Endothelial cell of umbilical vein (primary cell): ENCODE results near the gene RANBP17.

ENCODE experiments used
- CTCF ChIP-seq, 2 donors: IDR thresholded peaks; 1 replicate in 1 of 2; 2 replicates in 1 of 2; pipeline ENCODE4 v1.5.1; 2011; ENCODE audit warnings: low read length in 2 of 2, mild to moderate bottlenecking in 2 of 2, moderate library complexity in 2 of 2, control low read depth in 1 of 2, inconsistent platforms in 1 of 2, low read depth in 1 of 2; ENCODE audit not compliant: insufficient read depth in 1 of 2; ENCODE audit errors: extremely low read depth in 1 of 2
- GATA2 ChIP-seq: IDR thresholded peaks from 2 replicates; pipeline ENCODE4 v1.7.0; 2011; ENCODE audit warnings: low read depth, mild to moderate bottlenecking, moderate library complexity, mixed read lengths, low read length; ENCODE audit not compliant: insufficient read length, insufficient read depth
- JUN ChIP-seq: IDR thresholded peaks from 2 replicates; pipeline ENCODE4 v1.6.1; 2011; ENCODE audit warnings: borderline replicate concordance, low read depth; ENCODE audit not compliant: insufficient read length, insufficient read depth
- MYC ChIP-seq: IDR thresholded peaks from one replicate; pipeline ENCODE4 v1.6.1; 2011; ENCODE audit warnings: mild to moderate bottlenecking, low read depth, low read length
- POLR2A ChIP-seq: IDR thresholded peaks from 2 replicates; pipeline ENCODE4 v1.6.1; 2012; ENCODE audit warnings: low read depth, mild to moderate bottlenecking, control low read depth, low read length
- POLR2AphosphoS5 ChIP-seq: IDR thresholded peaks from 2 replicates; pipeline ENCODE4 v1.6.1; 2012; ENCODE audit warnings: low read depth, mild to moderate bottlenecking, control low read depth, low read length, moderate library complexity; ENCODE audit not compliant: insufficient read depth

DNA sequence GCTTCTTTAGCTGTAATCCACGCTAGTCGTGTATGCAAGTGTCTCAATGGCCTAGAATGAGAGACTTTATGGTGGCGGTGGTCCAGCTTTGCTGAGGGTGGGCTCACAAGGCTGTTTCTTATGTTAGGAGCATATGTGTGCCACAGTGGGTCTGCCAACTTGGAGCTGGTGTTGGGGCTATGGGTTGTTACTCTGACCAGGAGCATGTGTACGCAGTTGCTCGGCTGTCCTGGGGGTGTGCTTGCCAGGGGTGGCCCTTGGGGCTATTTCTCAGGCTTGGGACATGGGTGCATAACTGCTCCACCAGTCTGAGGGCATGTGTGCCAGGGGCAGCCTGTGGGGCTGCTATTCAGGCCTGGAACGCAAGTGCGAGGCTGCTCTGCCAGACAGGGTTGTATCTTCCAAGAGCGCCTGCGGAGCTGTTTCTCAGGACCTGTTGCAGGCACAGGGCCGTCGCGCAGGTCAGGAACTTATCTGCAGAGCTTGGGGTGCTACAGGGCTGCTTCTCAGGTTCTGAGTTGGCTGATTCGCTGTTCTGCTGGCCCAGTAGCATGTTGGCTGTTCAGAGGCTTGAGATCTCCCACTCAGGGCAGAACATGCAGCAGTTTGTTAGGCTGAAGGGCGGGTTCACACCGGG, 259.3 kb downstream of the RANBP17 start:
- TF ChIP-seq POLR2AphosphoS5 (no peak), CTCF (IDR thresholded peaks at IDR 0.05; ENCODE audit: extremely low read depth in 1 of 2, insufficient read depth in 1 of 2, low read depth in 1 of 2, low read length in 2 of 2) (no peak), MYC (no peak), POLR2A (no peak), GATA2 (no peak), JUN (no peak)
